Hepatocyte (in vitro differentiated cells): Measurements from ENCODE around the gene LRCH1. TPM values are rescaled to one million over a fixed set of nuclear protein-coding genes. Genes with fewer than 3 reads are reported as not detected.
A peak's percentile ranks its signal among the peaks of the same experiment; 100 is the strongest.

ENCODE experiments used
- DNase-seq: peaks from one replicate; pipeline ENCODE4 v3.0.0-alpha.2; 2016; ENCODE audit warnings: low spot score
- H2AFZ ChIP-seq: fragments of 200-600 bp; sonication (generic); 2 replicates; pipeline ENCODE4 v1.6.0; 2016; ENCODE audit warnings: antibody characterized with exemption, mild to moderate bottlenecking
- H3K27ac ChIP-seq: fragments of 200-600 bp; sonication (generic); 2 replicates; pipeline ENCODE4 v1.5.1; 2016; ENCODE audit warnings: mild to moderate bottlenecking
- H3K27me3 ChIP-seq: fragments of 200-600 bp; sonication (generic); 2 replicates; pipeline ENCODE4 v1.6.1; 2016
- H3K36me3 ChIP-seq: fragments of 200-600 bp; sonication (generic); replicated peaks from 2 replicates; pipeline ENCODE4 v1.5.1; 2016; ENCODE audit warnings: low read depth; ENCODE audit not compliant: insufficient read depth
- H3K4me1 ChIP-seq: fragments of 200-600 bp; sonication (generic); 2 replicates; pipeline ENCODE4 v1.5.1; 2016; ENCODE audit warnings: mild to moderate bottlenecking, moderate library complexity; ENCODE audit not compliant: insufficient read depth
- H3K4me2 ChIP-seq: fragments of 200-600 bp; sonication (generic); 2 replicates; pipeline ENCODE4 v1.6.0; 2016
- H3K4me3 ChIP-seq: fragments of 200-600 bp; sonication (generic); 2 replicates; pipeline ENCODE4 v1.5.1; 2016; ENCODE audit warnings: mild to moderate bottlenecking
- H3K79me2 ChIP-seq: fragments of 200-600 bp; sonication (generic); 2 replicates; pipeline ENCODE4 v1.6.0; 2017; ENCODE audit warnings: mild to moderate bottlenecking
- H3K9me2 ChIP-seq: fragments of 200-600 bp; sonication (generic); replicated peaks from 2 replicates; pipeline ENCODE4 v1.6.0; 2017; ENCODE audit warnings: mild to moderate bottlenecking; ENCODE audit not compliant: insufficient read depth
- H3K9me3 ChIP-seq: fragments of 200-600 bp; sonication (generic); 2 replicates; pipeline ENCODE4 v1.5.1; 2016; ENCODE audit warnings: low read depth, mild to moderate bottlenecking
- H4K20me1 ChIP-seq: fragments of 200-600 bp; sonication (generic); 2 replicates; pipeline ENCODE4 v1.6.0; 2016; ENCODE audit warnings: mild to moderate bottlenecking; ENCODE audit not compliant: insufficient read depth, poor library complexity, severe bottlenecking
- CTCF ChIP-seq: fragments of 200-600 bp; sonication (generic); IDR thresholded peaks from 2 replicates; pipeline ENCODE4 v1.5.1; 2016; ENCODE audit warnings: antibody characterized with exemption, mild to moderate bottlenecking; ENCODE audit not compliant: poor library complexity
- EZH2 ChIP-seq: fragments of 200-600 bp; sonication (generic); IDR thresholded peaks from 2 replicates; pipeline ENCODE4 v1.6.1; 2016; ENCODE audit warnings: antibody characterized with exemption, mild to moderate bottlenecking, borderline replicate concordance
- EZH2phosphoT487 ChIP-seq: fragments of 200-600 bp; sonication (generic); IDR thresholded peaks from one replicate; pipeline ENCODE4 v1.6.1; 2018; ENCODE audit warnings: antibody characterized with exemption, mild to moderate bottlenecking, low read depth, moderate library complexity; ENCODE audit not compliant: unreplicated experiment, severe bottlenecking
- WGBS: methylation state at CpG from one replicate; pipeline ENCODE4 v1.1.6; 2016; ENCODE audit warnings: low lambda C conversion rate; ENCODE audit errors: missing lambda C conversion rate; 5-methylcytosine and 5-hydroxymethylcytosine counted together
- polyA plus RNA-seq: library from polyadenylated mRNA; unstranded; fragments of >200 nt; fragmentation: Nextera tagmentation; extraction: Ambion mirVana; gene quantifications from 2 replicates; pipeline ENCODE4 v1.2.1, GENCODE V29; 2016
- total RNA-seq: library from RNA; depleted of rRNA; stranded (reverse); fragments of >200 nt; gene quantifications from 2 replicates; pipeline ENCODE4 v1.2.3, GENCODE V29; 2014

LRCH1 gene
- total and polyA plus RNA-seq, 2 experiments from 2014 or later: 5.7 to 14.1 TPM

GRCh38 chr13:46659413-46660065 is 106.6 kb downstream of the LRCH1 start:
- H3K27me3 ChIP-seq: no peaks in the 10 kb centered on the region
- H3K9me3 ChIP-seq: no peaks in the 10 kb centered on the region
- DNase-seq: peak; percentile 30
- no peaks in the 10 kb centered on the region for H3K36me3 ChIP-seq
- no peak overlapping the region for H2AFZ ChIP-seq
- H3K4me1 ChIP-seq: peaks cover 41% of the 10 kb centered on the region
- peak overlapping the region; percentile 77 for H3K27ac ChIP-seq
- H3K4me3 ChIP-seq: no peak overlapping the region
- H3K79me2 ChIP-seq: peaks cover 65% of the 10 kb centered on the region
- no peaks in the 10 kb centered on the region for H4K20me1 ChIP-seq
- peak overlapping the region; percentile 36 for H3K4me2 ChIP-seq
- H3K9me2 ChIP-seq: no peaks in the 10 kb centered on the region
- WGBS: 69% methylated on average over 6 of the region's 6 CpGs
- no peak for TF ChIP-seq CTCF
- no peak for TF ChIP-seq EZH2phosphoT487
- no peak for TF ChIP-seq EZH2

GRCh38 chr13:46660416-46660815 is 107.4 kb downstream of the LRCH1 start:
- Histone ChIP-seq H3K9me2 (no peaks in the 10 kb centered on the region), H3K4me1 (peaks cover 50% of the 10 kb centered on the region), H3K79me2 (peaks cover 70% of the 10 kb centered on the region), H3K36me3 (no peaks in the 10 kb centered on the region), H3K27ac (peak overlapping the region; percentile 77), H3K4me3 (no peak overlapping the region), H3K4me2 (peak overlapping the region; percentile 45), H2AFZ (no peak overlapping the region), H3K9me3 (no peaks in the 10 kb centered on the region), H3K27me3 (no peaks in the 10 kb centered on the region), H4K20me1 (no peaks in the 10 kb centered on the region)
- TF ChIP-seq EZH2 (no peak), EZH2phosphoT487 (no peak), CTCF (no peak)
- DNase-seq: no peak
- WGBS: 93% methylated on average over 3 of the region's 3 CpGs

- no peaks in the 10 kb centered on the region for H3K9me3 ChIP-seq
- no peak overlapping the region for H2AFZ ChIP-seq
- H3K4me2 ChIP-seq: peak overlapping the region; percentile 45
- H3K27ac ChIP-seq: peak overlapping the region; percentile 77
- H4K20me1 ChIP-seq: no peaks in the 10 kb centered on the region
- H3K36me3 ChIP-seq: no peaks in the 10 kb centered on the region
- H3K4me1 ChIP-seq: peaks cover 51% of the 10 kb centered on the region
- whole genome bisulfite sequencing: 80% methylated on average over 4 of the region's 4 CpGs
- H3K4me3 ChIP-seq: no peak overlapping the region
- TF ChIP-seq EZH2 (no peak), CTCF (no peak), EZH2phosphoT487 (no peak)
- H3K27me3 ChIP-seq: no peaks in the 10 kb centered on the region
- DNase-seq: no peak
- H3K9me2 ChIP-seq: no peaks in the 10 kb centered on the region
- H3K79me2 ChIP-seq: peaks cover 70% of the 10 kb centered on the region
Measured at GRCh38 chr13:46660857-46661256, 107.9 kb downstream of the LRCH1 start.
